Fibroblast of peridontal ligament (primary cell): ENCODE measurements around the gene GRK4.
"Not testable (repeated sequence)": the region's sequence is repeated elsewhere in the genome, so short reads cannot be mapped to it uniquely, and the experiment has no call there.

ENCODE experiments used
- DNase-seq: peaks from one replicate; pipeline ENCODE4 v3.0.0-alpha.2; 2010; ENCODE audit errors: extremely low read depth

Gene GRK4

DNA sequence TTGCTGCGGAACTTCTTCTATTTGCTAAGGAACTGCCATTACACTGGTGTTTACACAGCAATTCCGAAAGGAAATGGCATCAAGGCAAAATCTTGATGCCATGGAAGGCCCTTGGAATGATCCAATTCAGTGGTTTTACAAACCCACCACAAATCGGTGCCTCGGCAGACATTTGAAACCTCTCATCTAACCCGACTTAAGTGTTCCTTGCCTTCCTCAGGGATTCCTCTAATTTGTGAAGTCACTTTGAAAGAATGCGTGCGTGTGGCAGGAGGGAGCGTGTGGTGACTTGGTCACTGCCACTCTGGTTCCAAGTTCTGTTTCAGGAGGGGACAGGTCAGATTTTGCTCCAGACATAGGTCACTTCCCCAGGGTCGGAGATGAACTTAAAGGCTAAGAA is 4.9 kb upstream of the GRK4 start:
- peak; percentile 73 for DNase-seq

DNA sequence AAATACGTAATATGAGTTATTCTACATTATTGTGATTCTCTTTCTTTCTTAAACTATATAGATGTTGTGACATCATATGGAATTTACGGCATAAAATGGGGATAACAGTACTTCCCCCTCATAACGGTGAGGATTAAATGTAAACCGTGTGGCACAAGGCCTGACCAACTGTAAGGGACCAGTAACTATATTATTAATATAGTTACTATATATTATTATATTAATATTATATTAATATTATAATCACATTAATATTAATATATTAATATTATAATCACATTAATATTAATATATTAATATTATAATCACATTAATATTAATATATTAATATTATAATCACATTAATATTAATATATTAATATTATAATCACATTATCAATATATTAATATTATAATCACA is 2.9 kb upstream of the GRK4 start:
- DNase-seq = not testable (repeated sequence)

DNA sequence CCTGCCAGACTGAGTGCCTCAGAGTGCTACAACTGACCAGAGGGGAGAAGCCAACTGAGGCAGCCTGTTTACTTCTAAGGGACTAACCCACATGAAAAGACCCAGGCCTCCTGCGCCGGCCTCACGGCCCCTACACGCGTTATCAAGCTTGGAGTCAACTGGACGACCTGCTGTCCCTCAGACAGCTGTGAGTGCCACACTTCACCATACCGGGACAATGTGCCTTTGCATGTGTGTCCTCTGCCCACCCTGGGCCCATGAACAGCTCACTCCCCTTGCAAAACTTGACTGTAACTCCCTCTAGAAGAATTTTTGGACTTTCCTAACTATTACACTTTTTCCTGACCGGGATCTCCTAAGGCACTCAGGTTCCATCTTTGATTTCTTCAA is 2.0 kb upstream of the GRK4 start:
- no peak for DNase-seq

DNA sequence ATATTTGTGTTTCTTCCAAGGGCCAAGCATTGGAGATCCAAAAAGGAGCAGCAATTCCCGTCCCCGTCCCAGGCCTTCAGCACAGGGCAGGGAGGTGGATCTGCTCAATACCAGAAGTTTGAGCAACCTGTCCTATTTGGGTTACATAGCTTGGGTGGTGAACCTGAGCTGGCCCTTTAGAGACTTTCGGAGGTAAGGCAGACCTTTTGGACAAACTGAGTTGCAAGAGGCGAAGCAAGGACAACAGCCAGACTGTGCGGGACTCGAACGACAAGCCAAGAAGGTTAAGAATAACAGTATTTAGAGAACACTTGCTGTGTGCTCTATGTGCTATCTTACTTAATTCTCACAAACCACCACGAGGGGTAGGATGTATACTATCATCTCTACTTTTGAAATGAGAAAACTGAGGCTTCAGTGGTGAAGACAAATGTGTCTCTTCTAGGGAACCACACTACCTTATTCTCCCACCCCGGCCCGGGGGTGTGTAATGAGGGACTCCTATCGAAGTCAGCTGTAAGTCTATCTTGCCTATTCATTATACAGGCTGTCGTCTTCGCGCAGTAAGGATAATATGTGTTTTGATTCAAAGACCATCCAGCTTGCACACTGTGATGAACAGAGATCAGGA is 1.4 kb upstream of the GRK4 start:
- no peak for DNase-seq

DNA sequence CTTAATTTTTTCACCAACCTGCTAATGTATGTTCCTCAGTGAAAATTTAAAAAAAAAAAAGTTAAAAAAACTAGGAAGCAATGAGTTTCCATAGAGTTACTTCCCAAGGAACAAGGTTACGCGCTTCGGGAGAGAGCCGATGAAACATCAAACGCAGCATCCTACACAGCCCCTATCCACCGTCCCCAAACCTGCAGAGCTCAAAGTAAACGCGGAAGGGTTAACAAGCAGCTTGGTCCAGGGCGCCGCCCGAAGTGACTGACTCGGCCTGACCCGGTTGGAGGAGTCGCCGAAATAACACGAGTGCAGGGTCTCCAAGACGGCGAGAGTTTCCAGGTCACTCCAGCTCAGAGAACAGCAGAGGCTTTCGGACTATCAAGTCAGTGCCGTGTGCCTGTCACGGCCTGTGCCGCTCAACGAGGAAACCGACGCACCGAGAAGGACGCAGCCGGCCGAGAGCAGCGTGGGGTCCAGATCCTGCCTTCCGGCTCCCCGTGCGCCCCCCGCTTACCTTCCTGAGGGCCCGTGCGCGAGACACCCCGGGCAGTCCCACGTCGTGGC is 677 bp upstream of the GRK4 start:
- peak; percentile 53 for DNase-seq

DNA sequence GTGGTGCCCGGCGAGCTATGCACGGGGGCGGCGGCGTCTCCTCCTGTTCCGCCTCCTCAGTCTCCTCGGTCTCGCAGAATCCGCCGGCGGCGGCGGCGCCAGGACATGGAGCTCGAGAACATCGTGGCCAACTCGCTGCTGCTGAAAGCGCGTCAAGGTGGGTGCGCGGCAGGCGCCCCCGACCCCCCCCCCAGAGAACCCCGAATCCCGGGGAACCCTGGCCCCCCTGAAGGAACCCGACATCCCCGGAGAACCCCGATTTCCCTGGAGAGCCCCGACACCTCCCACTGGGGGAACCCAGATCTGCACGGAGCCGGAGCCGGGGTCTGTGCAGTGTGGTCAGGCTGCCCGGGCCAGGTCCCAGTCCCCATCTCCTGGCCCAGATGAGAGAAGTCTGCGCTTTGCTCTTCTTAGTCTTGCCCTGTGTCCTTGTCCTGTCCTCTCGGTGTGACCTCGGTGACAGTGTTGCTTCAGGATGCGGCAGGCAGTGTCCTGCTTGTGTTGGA is 648 bp downstream of the GRK4 start:
- DNase-seq = peak; percentile 30

DNA sequence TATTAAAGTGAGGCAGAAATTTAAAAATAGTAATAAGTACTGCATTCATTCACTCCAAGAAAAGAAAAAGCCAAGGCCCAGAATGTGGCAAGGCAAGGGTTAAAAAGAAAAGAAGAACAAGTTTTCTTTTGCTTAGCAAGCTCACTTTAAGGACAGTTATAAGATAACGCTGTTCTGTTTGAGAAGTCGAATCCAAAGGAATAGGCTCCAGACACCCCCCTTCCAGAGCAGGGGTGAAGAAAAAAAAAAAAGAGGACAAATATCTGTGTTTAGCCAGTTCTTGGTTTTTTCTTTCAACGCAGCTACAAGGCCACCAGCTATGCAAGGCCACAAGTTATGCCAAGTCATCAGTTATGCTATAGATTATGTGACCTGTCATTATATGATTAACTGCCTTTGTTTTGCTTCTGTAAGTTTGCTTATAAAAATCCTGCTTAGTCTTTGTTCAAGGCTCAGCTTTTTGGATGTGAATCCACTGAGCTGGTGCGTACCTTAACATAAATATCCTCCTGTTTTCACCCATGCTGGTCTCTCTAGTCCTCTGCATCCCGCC is 1.4 kb downstream of the GRK4 start:
- DNase-seq = no peak

DNA sequence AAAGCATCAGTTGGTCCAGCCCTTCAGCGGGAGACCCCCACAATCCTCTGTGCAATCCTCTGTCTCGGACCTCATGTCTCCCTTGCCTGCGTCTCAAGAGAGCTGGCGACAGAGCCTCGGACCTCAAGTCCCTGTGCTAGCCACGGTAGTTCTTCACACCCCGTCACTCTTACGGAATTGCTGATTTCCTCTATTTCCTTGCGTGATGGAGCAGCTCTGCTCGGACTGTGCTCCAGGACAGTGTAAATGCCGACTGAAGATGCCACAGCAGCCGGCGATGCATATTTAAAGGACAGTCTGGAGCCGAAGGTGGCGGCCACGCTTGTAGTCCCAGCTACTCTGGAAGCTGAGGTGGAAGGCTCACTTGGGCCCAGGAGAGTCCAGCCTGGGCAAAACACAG is 1.9 kb downstream of the GRK4 start:
- DNase-seq = no peak

DNA sequence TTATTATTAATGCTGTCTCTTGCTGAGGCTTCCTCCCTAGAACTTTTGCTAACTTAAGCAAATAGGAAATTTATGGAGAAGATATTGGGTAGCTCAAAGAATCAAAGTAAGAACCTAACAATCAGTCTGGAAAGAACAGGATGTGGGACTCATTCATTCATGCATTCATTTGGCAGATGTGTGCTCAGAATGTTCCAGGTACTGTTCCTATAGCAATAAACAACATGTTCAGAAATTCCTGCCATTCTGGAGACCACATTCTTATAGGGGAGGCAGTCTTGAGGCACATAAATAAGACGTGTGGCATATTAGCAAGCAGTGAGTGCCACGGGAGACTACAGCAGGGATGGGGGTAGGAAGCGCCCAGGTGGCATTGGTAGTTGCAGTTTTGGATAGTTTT is 5.0 kb downstream of the GRK4 start:
- no peak for DNase-seq

DNA sequence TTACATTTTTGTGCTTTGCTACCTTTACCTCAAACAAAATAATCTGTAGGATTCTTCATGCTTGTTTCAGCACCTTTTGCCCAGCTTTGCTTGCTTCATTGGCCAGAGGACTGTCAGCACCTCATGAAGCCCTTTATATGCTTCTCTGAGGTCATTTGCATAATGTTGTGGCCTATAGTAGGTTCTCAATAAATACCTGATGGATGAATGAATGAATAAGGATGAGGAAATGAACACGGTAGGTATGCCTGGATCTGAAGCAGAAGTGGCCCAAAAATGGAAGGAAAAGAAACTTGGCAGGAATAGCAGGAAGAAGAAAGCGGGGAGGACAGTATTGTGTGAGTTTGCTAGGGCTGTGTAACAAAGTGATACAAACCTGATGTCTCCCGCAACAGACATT is 7.9 kb downstream of the GRK4 start:
- DNase-seq = no peak

DNA sequence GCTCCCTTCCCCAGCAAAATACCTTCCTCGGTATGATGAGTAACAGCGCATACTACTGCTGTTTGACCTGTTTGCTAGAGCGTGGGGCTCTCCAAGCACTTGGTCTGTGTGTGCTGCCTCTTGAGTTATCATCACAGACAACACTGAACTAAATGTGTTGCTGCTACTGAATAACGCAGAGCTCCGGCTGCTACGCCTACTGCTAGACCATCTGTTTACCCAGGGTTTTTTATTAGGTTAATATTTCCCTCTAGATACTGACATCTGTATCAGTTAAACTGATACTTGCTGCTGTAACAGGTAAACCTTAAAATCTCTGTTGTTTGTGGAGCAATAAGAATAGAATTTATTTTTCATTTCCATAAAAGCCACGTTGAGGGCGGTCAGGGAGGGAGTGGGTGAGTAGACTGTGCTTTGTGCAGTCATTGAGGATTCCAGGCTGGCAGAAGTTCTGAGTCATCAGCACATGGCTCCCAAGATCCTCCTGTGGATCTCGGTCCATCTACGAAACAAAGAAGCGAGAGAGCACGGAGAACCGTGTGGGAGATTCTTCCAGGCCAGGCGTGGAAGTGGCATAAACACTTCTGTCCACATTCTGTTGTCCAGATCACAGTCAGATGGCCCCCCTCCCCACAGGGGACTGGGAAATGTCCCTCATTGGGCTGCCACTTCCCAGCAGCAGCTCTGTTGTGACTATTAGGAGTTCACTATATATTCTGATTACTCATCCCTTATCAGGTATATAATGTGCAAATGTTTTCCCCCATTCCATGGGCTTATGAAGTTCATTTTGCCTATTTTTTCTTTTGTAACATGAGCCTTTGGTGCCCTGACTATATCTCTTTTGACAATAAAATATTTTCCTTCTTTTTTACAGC is 14.1 kb downstream of the GRK4 start:
- DNase-seq = peak; percentile 33

DNA sequence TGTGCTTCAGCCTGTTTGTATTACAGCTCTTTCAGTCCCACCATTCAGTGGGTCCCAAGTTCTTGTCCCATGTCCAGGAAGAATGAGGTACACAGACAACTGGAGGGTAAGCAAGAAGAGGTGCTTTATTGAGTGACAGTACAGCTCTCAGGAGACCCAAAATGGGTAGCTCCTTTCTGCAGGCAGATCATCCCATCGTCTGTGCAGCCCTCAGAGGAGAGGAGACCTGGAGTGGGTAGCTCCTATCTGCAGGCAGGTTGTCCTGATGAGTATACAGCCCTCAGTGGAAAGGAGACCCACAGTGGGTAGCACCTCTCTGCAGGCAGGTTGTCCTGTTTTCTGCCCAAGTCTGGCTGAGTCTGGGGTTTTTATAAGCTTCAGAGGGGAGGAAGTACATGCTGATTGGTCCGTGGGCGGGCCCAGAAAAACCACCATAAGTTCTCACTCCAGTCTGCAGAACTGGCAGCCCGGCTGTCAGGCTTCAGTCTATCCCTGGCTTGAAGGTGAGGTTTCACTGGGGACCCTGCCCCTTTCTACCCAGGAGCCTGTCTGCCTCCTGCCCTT is 18.0 kb downstream of the GRK4 start:
- DNase-seq = no peak

DNA sequence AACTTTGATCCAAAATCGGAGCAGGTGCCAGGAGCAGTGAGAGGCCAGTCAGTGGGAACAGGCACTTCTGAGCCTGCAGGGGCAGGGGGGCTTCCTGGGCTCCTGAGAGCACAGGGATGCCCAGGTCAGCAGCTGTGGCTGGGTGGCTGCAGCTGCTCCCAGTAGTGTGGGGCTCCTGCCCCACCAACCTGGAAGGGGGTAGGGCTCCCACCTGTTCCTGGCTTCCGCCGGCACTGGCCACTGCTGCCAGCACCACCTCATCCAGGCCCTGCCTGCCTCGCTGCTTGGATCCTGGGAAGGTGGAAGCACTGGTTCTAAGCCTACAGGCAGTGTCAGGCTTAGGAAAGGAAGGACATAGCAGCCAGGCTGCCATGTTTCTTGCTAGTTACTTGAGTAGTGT is 18.6 kb downstream of the GRK4 start:
- DNase-seq = no peak

DNA sequence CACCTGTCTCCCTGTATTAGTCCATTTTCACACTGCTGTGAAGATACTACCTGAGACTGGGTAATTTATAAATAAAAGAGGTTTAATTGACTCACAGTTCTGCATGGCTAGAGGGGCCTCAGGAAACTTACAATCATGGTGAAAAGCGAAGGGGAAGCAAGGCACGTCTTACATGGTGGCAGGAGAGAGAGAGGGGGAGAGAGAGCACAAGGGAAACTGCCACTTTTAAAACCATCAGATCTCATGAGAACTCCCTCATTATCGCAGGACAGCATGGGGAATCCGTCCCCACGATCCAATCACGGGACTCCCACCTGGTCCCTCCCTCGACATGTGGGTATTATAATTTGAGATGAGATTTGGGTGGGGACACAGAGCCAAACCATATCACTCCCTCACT is 20.3 kb downstream of the GRK4 start:
- not testable (repeated sequence) for DNase-seq

DNA sequence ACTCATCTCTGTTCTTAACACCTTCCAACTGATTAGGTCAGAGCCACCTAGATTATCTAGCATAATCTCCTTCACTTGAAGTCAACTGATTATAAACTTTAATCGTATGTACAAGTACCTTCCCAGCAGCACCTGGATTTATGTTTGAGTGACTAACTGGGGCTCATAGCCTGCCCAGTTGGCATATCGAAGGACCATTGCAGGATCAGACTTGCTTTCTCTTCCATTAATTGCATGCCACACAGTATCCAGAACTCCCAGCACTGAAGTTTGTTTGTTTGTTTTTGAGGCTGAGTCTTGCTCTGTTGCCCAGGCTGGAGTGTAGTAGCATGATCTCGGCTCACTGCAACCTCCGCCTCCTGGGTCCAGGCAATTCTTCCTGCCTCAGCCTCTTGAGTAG is 27.9 kb downstream of the GRK4 start:
- no peak for DNase-seq

DNA sequence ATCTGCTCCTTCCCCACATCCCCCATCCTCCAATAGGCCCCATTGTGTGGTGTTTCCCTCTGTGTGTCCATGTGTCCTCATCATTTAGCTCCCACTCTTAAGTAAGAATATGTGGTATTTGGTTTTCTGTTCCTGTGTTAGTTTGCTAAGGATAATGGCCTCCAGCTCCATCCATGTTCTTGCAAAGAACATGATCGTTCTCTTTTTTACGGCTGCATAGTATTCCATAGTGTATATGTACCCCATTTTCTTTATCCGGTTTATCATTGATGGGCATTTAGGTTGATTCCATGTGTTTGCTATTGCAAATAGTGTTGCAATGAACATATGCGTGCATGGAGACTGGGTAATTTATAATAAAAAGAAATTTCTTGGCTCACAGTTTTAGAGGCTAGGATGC is 31.5 kb downstream of the GRK4 start:
- DNase-seq = no peak

DNA sequence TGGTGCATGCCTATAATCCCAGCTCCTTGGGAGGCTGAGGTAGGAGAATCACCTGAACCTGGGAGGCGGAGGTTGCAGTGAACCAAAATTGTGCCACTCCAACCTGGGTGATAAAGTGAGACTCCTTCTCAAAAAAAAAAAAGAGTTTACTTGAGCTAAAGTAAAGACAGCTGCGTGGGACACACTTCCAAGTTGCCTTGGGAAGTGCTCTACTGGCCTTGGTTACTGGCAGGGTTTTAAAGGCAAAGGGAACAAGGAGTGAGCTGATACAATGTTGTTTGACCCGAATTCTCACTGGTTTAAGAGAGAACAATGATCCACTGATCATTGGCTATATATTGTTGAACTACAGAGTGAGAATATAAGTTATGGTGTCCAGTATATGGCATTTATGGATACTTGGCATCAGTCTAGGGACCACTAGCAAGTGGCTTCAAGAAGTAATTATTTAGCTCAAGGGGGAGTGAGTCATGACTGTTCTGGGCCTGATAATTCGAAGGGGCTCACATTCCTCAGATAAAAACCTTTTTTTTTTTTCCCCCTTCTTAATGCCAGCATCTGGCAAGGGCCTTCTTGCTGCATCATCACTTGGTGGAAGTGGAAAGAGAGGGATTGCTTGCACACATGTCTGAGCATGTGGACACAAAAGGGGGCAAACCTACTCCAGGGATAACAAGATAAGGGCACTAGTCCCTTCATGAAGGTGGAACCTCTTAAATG is 32.3 kb downstream of the GRK4 start:
- DNase-seq = peak; percentile 7

DNA sequence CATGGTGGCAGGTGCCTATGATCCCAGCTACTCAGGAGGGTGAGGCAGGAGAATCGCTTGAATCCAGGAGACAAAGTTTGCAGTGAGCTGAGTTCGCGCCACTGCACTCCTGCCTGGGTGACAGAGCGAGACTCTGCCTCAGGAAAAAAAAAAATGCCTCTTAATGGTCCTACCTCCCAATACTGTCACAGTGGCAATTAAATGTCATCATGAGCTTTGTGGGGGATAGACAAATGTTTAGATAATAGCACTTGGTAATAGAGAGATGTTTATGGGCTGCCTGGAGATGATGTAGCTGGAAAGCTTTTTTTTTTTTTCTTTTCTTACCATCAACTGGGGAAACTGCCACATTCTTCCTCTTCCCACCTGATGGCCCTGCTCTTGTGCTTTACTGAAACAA is 33.0 kb downstream of the GRK4 start:
- DNase-seq = no peak

DNA sequence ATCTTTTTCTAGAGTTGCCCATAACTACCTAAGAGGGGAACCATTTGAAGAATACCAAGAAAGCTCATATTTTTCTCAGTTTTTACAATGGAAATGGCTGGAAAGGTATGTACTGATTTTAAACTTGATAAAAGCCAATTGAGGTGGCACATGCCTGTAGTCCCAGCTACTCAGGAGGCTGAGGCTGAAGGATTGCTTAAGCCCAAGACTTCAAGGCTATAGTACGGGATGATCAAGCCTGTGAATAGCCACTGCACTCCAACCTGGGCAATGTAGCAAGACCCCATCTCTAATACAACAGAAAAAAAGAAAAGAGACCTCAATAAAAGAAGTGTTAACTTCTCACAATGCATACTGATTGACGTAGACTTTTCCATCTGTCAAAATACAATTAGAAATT is 44.4 kb downstream of the GRK4 start:
- no peak for DNase-seq

DNA sequence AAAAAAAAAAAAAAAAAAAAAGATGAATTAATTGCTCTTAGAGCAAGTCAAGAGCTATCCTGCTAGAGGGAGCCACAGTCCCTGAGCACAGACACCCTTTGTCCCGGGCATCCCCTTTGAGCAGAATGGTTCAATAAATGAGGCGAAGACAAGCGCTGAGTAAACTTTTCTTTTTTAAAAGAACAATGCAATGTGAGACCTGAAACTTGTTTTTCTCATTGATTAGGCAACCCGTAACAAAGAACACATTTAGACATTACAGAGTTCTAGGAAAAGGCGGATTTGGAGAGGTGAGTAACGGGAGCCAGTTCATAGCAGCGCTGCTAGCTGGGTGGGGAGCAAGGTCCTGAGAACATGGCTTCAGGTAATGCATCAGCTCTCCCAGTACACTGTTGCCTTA is 46.1 kb downstream of the GRK4 start:
- peak; percentile 14 for DNase-seq

DNA sequence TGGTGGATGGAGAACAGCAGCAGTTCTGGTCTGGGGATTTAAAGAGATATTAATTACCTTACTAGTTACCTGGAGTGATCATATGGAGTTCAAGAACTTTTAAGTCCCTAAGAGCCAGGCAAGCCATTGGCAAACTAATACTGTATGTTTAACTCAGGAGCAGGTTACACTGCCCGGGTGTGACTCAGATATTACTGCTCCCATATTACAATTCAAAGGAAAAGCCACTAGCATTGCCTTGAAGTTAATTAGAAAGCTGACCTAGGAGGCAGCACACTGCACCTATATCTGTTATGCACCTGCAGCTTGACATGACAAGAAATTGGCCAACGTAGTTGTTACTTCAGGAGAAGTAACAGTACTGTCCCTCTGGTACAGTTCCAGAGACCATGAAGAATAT is 47.2 kb downstream of the GRK4 start:
- no peak for DNase-seq

DNA sequence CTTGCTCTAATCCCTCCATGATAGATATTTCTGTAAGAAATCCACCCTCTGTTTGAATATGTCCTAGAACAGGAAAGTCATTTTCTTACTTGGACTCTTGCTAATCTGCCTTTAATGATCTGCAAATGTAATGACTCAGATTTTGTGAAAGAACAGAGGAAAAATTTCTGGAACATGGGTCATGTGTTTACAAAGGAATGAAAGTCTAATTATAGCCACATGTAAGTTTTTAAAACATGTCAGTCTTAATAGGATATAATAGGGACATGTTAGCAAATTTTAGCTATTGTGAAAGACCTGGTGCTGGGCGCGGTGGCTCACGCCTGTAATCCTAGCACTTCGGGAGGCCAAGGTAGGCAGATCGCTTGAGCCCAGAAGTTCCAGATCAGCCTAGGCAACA is 47.6 kb downstream of the GRK4 start:
- peak; percentile 92 for DNase-seq
